Measurements from ENCODE around the gene MAP3K10. TPM values are rescaled to one million over a fixed set of nuclear protein-coding genes. Genes with fewer than 3 reads are reported as not detected.
"Not testable (repeated sequence)": the region's sequence is repeated elsewhere in the genome, so short reads cannot be mapped to it uniquely, and the experiment has no call there.

MAP3K10 gene
- total RNA-seq: 25.8 TPM

DNA sequence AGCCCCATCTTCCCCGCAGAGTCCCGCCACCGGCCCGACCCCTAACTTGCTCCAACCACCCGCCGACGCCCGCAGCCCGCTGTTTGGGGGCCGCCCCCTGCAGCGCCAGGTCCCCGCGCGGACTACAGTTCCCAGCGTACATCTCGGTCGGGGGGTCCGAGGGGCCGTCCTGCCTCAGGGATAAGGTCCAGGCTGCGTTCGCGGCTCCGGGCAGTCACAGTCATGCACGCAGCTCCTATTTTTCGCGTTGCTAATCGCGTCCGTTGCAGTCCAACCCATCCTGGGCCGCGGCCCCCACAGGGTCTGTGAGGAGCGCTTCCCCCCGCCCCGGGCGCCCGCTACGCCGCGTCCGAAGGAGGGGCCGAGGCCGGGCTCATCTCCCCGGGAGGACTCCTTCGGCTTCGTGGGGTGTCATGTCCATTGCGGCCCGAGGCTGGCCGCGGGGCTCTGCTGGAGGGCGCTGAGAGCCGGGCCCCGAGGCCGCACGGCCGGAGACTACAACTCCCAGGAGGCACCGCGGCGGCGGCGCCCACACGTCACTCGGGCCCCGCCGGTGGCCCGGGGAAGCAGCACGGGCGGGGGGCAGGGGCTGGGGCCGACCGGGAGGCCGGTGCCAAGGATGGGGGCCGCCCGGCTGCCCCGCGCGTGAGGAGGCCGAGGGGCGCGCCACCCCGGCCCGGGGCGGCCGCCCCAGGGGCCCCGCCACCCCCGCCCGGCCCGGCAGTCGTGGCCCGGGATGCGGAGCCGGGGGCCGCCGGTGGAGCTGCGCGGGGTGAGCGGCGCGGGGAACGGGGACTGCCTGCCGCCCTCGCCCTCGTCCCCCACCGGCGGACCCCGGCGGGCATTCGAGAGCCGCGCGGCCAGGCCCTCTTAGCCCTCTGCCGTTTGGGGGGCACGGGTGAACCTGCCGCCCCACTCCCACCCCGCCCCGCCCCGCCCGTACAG lies at the start of gene MAP3K10:
Gene MAP3K10, plus strand, starts transcription at position 536 of the 945 bp plus-strand sequence. CDS start 606 bp downstream, outside the sequence.
- peak; percentile 67 for DNase-seq (ENCODE audit: low spot score)

GRCh38 chr19:40141551-40141950 lies 49.7 kb upstream of the MAP3K10 start:
- DNase-seq (ENCODE audit: low spot score): no peak

DNA sequence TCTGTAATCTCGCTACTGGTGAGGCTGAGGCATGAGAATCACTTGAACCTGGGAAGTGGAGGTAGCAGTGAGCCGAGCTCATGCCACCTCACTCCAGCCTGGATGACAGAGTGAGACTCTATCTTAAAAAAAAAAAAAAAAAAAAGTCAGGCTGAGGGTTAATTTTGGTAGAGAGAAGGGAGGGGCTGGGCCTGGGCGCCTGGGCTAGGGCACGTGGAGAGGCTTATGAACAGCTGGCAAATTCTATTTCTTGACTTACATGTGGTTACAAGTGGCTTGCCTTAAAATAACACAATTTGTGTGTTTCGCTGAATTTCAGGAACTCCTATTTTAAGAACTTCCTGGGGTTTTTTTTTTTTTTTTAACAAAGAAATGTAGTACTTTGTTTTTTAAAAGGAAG lies 47.6 kb upstream of the MAP3K10 start:
- no peak for DNase-seq (ENCODE audit: low spot score)

DNA sequence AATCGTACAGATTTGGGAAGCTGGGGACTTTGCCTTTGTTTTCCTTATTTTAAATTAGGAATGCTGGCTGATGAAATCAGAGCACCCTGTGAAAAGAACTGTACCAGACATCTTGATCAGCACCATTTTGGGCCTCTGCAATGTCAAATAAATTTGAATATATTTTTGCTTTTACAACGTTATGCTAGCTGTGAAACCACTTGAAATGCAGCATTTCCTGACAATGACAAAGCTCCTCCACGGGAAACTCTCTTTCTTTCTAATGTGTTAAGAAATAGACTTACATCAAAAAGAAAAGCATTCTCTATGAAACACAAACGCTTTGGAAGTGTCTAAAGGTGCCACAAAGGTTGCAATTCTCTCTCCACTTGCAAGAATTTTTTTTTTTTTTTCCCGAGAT lies 47.1 kb upstream of the MAP3K10 start:
- no peak for DNase-seq (ENCODE audit: low spot score)

DNA sequence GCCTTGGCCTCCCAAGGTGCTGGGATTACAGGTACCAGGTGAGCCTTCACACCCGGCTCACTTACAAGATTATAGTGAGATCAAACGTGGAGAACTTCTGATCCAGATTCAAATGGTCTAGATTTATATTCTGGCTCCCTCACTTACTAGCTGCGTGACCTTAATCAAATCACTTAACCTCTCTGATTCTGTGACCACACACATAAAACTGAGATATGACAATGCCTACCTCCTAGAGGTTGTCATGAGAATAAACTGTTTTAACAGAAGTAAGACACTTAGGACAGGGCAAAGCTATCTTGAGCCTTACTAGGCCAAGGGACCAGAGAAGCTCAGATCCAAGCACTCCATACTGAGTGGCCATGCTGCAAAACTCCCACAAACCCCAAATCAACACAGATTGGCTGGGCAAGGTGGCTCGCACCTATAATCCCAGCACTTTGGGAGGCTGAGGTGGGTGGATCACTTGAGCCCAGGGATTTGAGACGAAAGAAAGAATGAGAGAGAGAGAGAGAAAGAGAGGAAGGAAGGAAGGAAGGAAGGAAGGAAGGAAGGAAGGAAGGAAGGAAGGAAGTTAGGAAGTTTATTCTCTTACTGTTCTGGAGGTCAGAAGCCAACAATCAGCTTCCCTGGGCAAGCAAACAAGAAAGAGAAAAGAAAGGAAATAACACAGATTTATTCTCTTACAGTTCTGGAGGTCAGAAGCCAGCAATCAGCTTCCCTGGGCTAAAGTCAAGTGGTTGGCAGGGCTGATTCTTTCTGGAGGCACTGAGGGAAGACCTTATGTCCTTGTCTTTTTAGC lies 46.1 kb upstream of the MAP3K10 start:
- no peak for DNase-seq (ENCODE audit: low spot score)

DNA sequence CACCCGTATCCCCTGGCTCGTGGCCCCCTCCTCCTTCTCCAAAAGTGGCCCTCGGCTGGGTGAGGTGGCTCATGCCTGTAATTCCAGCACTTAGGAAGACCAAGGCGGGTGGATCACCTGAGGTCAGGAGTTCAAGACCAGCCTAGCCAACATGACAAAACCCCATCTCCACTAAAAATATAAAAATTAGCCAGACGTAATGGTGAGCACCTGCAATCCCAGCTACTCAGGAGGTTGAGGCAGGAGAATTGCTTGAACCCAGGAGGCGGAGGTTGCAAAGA lies 45.5 kb upstream of the MAP3K10 start:
- DNase-seq (ENCODE audit: low spot score): not testable (repeated sequence)

DNA sequence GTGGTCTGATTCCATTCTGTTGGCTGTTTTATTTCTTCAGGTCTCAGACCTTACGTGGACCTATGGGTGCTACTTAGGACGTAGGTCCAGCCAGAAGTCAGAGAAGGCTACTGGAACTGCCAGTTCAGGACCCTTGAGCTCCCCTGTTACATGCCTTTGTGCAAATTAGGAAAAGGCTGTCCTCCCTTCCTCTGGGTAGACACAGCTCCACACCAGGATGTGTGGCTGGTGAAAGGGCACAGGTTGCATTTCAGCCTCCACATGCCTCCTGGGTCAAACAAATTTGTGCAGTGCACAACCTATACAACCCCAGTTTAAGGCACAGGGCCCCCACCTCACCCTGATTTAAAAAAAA lies 43.9 kb upstream of the MAP3K10 start:
- peak; percentile 0 for DNase-seq (ENCODE audit: low spot score)

GRCh38 chr19:40147693-40148347 lies 43.4 kb upstream of the MAP3K10 start:
- DNase-seq (ENCODE audit: low spot score): no peak

- DNase-seq (ENCODE audit: low spot score): no peak
Measured at GRCh38 chr19:40149501-40149900, 41.7 kb upstream of the MAP3K10 start.

- DNase-seq (ENCODE audit: low spot score): no peak
Measured at GRCh38 chr19:40150170-40150569, 41.1 kb upstream of the MAP3K10 start.

- no peak for DNase-seq (ENCODE audit: low spot score)
Measured at GRCh38 chr19:40154121-40154680, 37.0 kb upstream of the MAP3K10 start.

- DNase-seq (ENCODE audit: low spot score): no peak
Measured at GRCh38 chr19:40155749-40156265, 35.4 kb upstream of the MAP3K10 start.

GRCh38 chr19:40157059-40157458 lies 34.2 kb upstream of the MAP3K10 start:
- no peak for DNase-seq (ENCODE audit: low spot score)

GRCh38 chr19:40159744-40160143 lies 31.5 kb upstream of the MAP3K10 start:
- DNase-seq (ENCODE audit: low spot score): no peak

DNA sequence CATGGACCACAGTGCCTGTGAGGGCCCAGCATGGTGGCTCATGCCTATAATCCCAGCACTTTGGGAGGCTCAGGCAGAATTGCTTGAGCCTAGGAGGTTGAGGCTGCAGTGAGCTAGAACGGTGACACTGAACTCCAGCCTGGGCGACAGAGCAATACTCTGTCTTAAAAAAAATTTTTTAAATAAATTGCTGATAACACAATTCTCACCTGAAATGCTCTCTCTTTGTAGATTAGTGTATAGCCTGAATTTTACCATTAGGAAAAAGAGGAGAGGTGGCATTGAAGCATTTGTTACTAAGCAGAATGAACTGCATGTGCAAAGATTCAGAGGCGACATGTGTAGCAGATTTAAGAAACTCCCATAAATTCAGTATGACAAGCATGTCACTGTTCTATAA lies 29.1 kb upstream of the MAP3K10 start:
- no peak for DNase-seq (ENCODE audit: low spot score)

GRCh38 chr19:40163541-40164129 lies 27.6 kb upstream of the MAP3K10 start:
- no peak for DNase-seq (ENCODE audit: low spot score)

GRCh38 chr19:40165362-40165937 lies 25.8 kb upstream of the MAP3K10 start:
- DNase-seq (ENCODE audit: low spot score): peak; percentile 31

GRCh38 chr19:40169482-40170302 lies 21.5 kb upstream of the MAP3K10 start:
- not testable (repeated sequence) for DNase-seq (ENCODE audit: low spot score)

GRCh38 chr19:40170303-40170989 lies 20.8 kb upstream of the MAP3K10 start:
- not testable (repeated sequence) for DNase-seq (ENCODE audit: low spot score)

- not testable (repeated sequence) for DNase-seq (ENCODE audit: low spot score)
Measured at GRCh38 chr19:40171293-40171692, 19.9 kb upstream of the MAP3K10 start.

Measured in mucosa of gallbladder (tissue), 1 donor.